Loucy (cell line): ENCODE measurements around the gene PXN.
"Not testable (repeated sequence)": the region's sequence is repeated elsewhere in the genome, so short reads cannot be mapped to it uniquely, and the experiment has no call there.

Experiments used
- H2AFZ ChIP-seq: fragments of 200-600 bp; sonication (generic); 2 replicates; pipeline ENCODE4 v1.6.0; 2016; ENCODE audit warnings: antibody characterized with exemption, mild to moderate bottlenecking, low read length, moderate library complexity
- H3F3A ChIP-seq: fragments of 200-600 bp; 2 replicates; pipeline ENCODE4 v1.6.0; 2016; ENCODE audit warnings: antibody characterized with exemption, low read depth, mild to moderate bottlenecking
- H3K27me3 ChIP-seq: fragments of 200-600 bp; sonication (generic); 2 replicates; pipeline ENCODE4 v1.6.1; 2014; ENCODE audit warnings: low read length, mild to moderate bottlenecking; ENCODE audit not compliant: insufficient read depth, poor library complexity, severe bottlenecking
- H3K36me3 ChIP-seq: fragments of 200-600 bp; sonication (generic); 2 replicates; pipeline ENCODE4 v1.6.1; 2016; ENCODE audit warnings: low read length; ENCODE audit not compliant: insufficient read depth
- H3K4me1 ChIP-seq: fragments of 200-600 bp; sonication (generic); 2 replicates; pipeline ENCODE4 v1.5.1; 2014; ENCODE audit warnings: low read length, mild to moderate bottlenecking; ENCODE audit not compliant: insufficient read depth, poor library complexity, severe bottlenecking
- H3K4me2 ChIP-seq: fragments of 200-600 bp; sonication (generic); 2 replicates; pipeline ENCODE4 v1.6.0; 2014; ENCODE audit warnings: antibody characterized with exemption, low read length, low read depth, mild to moderate bottlenecking; ENCODE audit not compliant: poor library complexity, severe bottlenecking
- H3K4me3 ChIP-seq: fragments of 200-600 bp; sonication (generic); 2 replicates; pipeline ENCODE4 v1.5.1; 2014; ENCODE audit warnings: low read length, mild to moderate bottlenecking, mixed read lengths; ENCODE audit not compliant: poor library complexity, severe bottlenecking
- H3K79me2 ChIP-seq: fragments of 200-600 bp; sonication (generic); 2 replicates; pipeline ENCODE4 v1.6.1; 2014; ENCODE audit warnings: low read length; ENCODE audit not compliant: insufficient read depth
- H3K9ac ChIP-seq: fragments of 200-600 bp; sonication (generic); 2 replicates; pipeline ENCODE4 v1.6.0; 2014; ENCODE audit warnings: mild to moderate bottlenecking, low read depth, low read length, moderate library complexity; ENCODE audit not compliant: poor library complexity, severe bottlenecking
- H3K9me2 ChIP-seq: fragments of 200-600 bp; sonication (generic); replicated peaks from 2 replicates; pipeline ENCODE4 v1.6.1; 2016; ENCODE audit warnings: low read depth, low read length, mixed read lengths
- H3K9me3 ChIP-seq: fragments of 200-600 bp; sonication (generic); 2 replicates; pipeline ENCODE4 v1.6.1; 2014; ENCODE audit warnings: mild to moderate bottlenecking, antibody characterized with exemption, low read length, low read depth; ENCODE audit not compliant: insufficient read depth
- H4K20me1 ChIP-seq: fragments of 200-600 bp; sonication (generic); 2 replicates; pipeline ENCODE4 v1.6.0; 2014; ENCODE audit warnings: antibody characterized with exemption, low read length, mild to moderate bottlenecking; ENCODE audit not compliant: insufficient read depth, poor library complexity, severe bottlenecking
- EZH2phosphoT487 ChIP-seq: fragments of 200-600 bp; IDR thresholded peaks from 2 replicates; pipeline ENCODE4 v1.6.1; 2018; ENCODE audit warnings: antibody characterized with exemption, mild to moderate bottlenecking, moderate library complexity, borderline replicate concordance
- TF ChIP-seq, protein P1 (sequence below): fragments of 200-600 bp; sonication (generic); conservative IDR thresholded peaks from 2 replicates; pipeline ENCODE4 v1.5.1; 2014; ENCODE audit warnings: mild to moderate bottlenecking, antibody characterized with exemption, low read length

Gene PXN

GRCh38 chr12:120258323-120258896 lies 7.1 kb downstream of the PXN start:
- no peaks in the 10 kb centered on the region for H3F3A ChIP-seq
- H3K9me3 ChIP-seq = no peaks in the 10 kb centered on the region
- TF ChIP-seq EZH2phosphoT487 = no peak
- TF ChIP-seq, protein P1, sequence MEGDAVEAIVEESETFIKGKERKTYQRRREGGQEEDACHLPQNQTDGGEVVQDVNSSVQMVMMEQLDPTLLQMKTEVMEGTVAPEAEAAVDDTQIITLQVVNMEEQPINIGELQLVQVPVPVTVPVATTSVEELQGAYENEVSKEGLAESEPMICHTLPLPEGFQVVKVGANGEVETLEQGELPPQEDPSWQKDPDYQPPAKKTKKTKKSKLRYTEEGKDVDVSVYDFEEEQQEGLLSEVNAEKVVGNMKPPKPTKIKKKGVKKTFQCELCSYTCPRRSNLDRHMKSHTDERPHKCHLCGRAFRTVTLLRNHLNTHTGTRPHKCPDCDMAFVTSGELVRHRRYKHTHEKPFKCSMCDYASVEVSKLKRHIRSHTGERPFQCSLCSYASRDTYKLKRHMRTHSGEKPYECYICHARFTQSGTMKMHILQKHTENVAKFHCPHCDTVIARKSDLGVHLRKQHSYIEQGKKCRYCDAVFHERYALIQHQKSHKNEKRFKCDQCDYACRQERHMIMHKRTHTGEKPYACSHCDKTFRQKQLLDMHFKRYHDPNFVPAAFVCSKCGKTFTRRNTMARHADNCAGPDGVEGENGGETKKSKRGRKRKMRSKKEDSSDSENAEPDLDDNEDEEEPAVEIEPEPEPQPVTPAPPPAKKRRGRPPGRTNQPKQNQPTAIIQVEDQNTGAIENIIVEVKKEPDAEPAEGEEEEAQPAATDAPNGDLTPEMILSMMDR = no peak
- no peak overlapping the region for H3K9ac ChIP-seq
- no peaks in the 10 kb centered on the region for H3K36me3 ChIP-seq
- H2AFZ ChIP-seq = no peak overlapping the region
- H3K79me2 ChIP-seq = no peaks in the 10 kb centered on the region
- no peak overlapping the region for H3K4me3 ChIP-seq
- peaks cover 11% of the 10 kb centered on the region for H3K4me1 ChIP-seq
- H3K4me2 ChIP-seq = no peak overlapping the region
- no peaks in the 10 kb centered on the region for H4K20me1 ChIP-seq
- H3K9me2 ChIP-seq = no peaks in the 10 kb centered on the region
- H3K27me3 ChIP-seq = peaks cover 89% of the 10 kb centered on the region

DNA sequence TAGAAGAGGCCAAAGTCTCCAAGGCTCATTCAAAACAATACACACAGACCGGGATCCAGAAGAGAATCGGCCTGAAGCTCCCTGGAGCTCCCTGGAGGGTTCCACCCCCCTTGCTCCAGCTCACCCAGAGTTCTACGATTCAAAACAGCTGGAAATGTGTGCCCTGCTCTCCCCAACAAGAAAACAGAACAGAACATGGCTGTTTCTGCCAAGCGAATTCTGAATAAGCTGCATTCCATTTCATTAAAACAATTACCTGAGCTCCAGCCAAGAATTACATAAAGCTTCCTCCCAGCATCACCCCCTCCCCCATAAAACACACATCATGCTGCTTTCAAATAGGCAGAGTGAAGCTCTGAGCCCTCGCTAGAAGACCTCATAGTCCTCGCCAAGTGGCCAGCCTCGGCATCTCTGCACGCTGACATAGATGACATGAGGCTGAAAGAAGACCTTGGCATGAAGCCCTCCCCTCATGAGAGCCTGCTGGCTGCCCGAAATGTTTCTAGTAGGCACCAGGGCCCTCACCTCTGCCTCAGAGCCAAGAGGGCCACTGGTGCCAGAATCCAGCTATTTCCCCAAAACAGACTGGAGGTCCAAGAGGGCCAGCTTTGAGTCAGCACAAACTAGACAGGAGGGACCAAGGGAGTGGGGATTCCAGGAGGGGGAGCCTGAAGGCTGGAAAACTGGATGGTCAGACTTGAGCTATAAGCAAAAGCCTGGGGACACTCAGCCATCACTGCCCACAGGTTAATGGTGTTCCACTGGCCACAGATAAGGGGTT lies 8.3 kb downstream of the PXN start:
- Histone ChIP-seq H3F3A (peaks cover 3% of the 10 kb centered on the region; the same call in 1 of the 2 replicates), H3K4me2 (no peak overlapping the region), H3K4me3 (no peak overlapping the region), H2AFZ (no peak overlapping the region), H3K27me3 (peaks cover 85% of the 10 kb centered on the region), H3K36me3 (no peaks in the 10 kb centered on the region), H3K9ac (no peak overlapping the region), H4K20me1 (peaks cover 4% of the 10 kb centered on the region), H3K9me3 (no peaks in the 10 kb centered on the region), H3K4me1 (peaks cover 4% of the 10 kb centered on the region), H3K79me2 (no peaks in the 10 kb centered on the region), H3K9me2 (no peaks in the 10 kb centered on the region)
- TF ChIP-seq, protein P1 = no peak
- no peak for TF ChIP-seq EZH2phosphoT487

- Histone ChIP-seq H3K27me3 (peaks cover 66% of the 10 kb centered on the region), H4K20me1 (peaks cover 7% of the 10 kb centered on the region), H3K4me3 (no peak overlapping the region), H3K4me1 (peaks cover 21% of the 10 kb centered on the region), H3K4me2 (no peak overlapping the region), H3K79me2 (no peaks in the 10 kb centered on the region), H3K9me2 (no peaks in the 10 kb centered on the region), H3K9ac (no peak overlapping the region), H3F3A (peaks cover 3% of the 10 kb centered on the region; the same call in 1 of the 2 replicates), H2AFZ (no peak overlapping the region), H3K36me3 (no peaks in the 10 kb centered on the region), H3K9me3 (no peaks in the 10 kb centered on the region)
- no peak for TF ChIP-seq EZH2phosphoT487
- TF ChIP-seq, protein P1 = peak; percentile 54
These were observed 10.7 kb downstream of the PXN start for GRCh38 chr12:120254809-120255208.

GRCh38 chr12:120253313-120253712 lies 12.2 kb downstream of the PXN start:
- H4K20me1 ChIP-seq, H3K4me3 ChIP-seq: not testable (repeated sequence)

More at GRCh38 chr12:120253313-120253712, 12.2 kb downstream of the PXN start:
- H2AFZ ChIP-seq, H3K36me3 ChIP-seq, H3K4me2 ChIP-seq, H3F3A ChIP-seq, H3K79me2 ChIP-seq, H3K9me2 ChIP-seq, H3K9me3 ChIP-seq, H3K9ac ChIP-seq: not testable (repeated sequence)
- Histone ChIP-seq H3K27me3 (peaks cover 71% of the 10 kb centered on the region), H3K4me1 (peaks cover 21% of the 10 kb centered on the region)
